Stimulated activated CD8-positive, alpha-beta memory T cell treated with anti-CD3 and anti-CD28 coated beads, Interleukin-4, amount 100 ng/mL, for 1 hour (primary cell): ENCODE data around the gene TMEM135.
"Not testable (repeated sequence)": the region's sequence is repeated elsewhere in the genome, so short reads cannot be mapped to it uniquely, and the experiment has no call there.

ENCODE experiments used
- DNase-seq, 2 donors: peaks; one replicate each; pipeline ENCODE4 v3.0.0-alpha.2; 2020; ENCODE audit warnings: low read depth in 2 of 2, low spot score in 1 of 2

The TMEM135 gene

DNA sequence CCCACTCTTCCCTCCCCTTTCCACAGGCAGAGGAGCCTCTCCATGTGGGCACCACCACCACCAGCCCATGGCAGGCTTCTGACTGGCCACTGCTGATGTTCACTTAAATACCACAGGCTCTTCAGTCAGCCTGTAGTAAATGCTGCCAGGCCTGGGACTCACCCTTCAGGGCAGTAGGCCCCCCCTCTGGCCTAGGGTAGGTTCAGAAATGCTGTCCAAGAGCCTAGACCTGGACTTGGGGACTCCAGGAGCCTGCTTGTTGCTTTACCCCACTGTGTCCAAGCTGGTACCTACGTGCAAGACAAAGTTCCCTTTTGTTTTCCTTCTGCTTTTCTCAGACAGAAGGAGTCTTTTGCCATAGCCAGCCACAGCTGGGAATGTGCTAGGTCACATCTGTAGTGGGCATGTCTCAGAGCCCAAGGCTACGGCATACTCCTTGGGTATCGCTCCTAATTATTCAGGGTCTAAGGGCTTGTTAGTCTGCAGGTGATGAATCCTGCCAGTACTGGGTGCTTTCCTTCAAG is 38.6 kb downstream of the TMEM135 start:
- no peak for DNase-seq

DNA sequence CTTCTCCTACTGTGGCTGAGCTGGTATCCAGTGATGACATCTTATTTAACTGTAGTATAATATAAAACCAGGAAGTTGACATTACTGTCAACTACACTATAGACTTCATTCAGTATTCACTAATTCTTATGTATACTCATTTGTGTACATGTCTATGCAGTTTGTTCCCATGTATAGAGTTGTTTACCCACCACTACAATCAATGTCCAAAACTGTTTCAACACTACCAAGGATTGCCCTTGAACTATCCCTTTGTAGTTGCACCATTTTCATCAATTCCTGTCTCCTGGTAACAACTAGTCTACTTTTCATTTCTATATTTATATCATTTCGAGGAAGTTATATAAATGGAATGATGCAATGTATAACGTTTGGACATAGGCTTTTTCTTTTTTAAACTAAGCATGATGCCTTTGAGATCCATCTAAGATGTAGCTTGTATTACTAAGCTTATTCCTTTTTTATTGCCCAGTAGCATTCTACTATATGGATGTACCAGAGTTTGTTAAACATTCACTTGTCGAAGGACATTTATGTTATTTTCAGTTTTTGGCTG is 39.2 kb downstream of the TMEM135 start:
- no peak for DNase-seq

DNA sequence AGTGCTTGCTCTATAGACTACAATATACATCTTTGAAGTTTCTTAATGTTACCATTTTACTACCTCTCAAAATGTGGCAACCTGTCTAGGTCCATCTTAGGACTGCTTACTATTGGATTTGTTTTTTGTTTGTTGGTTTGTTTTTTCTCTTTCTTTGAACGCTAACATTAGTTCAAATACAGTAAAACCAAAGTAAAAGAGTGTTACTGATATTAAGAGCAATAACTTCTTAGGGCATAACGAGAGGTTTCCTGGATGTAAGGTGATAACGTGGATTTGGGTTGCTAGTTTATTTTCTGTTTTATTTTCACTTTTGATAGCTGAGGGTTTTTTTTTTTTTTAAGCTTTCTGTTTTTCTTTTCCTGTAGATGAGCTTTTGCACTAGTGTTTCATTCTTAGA is 43.6 kb downstream of the TMEM135 start:
- DNase-seq = no peak

DNA sequence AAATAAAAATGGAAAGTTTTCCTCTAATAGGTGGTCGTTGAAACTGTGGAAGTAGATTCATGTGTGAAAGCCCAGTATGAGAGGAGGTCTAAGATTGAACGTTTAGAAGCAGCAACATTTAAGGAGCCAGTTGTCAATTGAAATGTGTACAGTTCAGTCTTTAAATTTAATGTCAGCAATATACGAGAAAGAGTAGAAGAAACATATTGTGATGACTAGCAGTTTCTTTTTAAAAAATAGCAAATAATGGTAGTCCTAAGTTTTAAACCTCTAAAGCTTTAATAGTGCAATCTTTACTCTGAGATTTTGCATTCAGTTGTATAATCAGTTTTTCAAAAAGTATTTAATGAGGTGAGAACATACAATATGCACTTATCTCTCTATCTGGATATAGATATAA is 44.9 kb downstream of the TMEM135 start:
- no peak for DNase-seq

DNA sequence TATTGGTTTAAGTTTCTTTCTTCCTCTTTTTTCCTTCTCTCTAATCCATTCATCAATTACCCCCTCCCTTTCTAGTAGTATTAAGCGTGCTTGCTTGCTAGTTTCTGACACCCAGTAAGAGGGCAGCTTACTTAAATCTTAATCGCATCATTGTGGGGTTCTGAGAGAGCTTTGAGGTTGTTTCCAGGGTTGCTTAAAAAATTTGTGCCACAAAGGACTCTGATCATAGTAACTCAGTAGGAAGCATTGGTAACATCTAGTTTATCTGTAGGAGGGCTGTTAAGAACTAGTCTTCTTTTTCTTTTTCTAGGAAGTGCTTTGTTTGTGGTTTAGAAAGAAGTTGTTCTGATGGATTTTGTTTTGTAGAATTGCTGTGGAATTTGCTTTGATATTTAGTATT is 45.3 kb downstream of the TMEM135 start:
- no peak for DNase-seq

DNA sequence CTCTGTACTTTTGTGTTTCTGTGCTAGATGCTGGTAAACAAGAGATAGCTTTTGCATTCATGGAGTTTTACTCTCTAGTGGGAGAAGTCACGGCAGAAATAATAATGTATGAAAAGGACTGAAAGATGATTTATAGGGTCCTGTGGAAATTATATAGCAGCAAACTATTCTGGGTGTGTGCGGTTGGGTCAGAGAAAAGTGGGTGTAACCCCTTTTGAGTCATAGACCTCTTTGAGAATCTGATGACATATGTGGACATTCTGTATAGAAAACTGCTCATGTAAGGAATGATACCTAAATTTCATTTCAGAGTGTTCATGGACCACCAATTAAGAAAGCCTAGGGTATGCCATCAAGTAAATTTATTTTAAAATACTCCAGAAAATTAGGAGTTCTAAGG is 54.4 kb downstream of the TMEM135 start:
- DNase-seq = no peak

DNA sequence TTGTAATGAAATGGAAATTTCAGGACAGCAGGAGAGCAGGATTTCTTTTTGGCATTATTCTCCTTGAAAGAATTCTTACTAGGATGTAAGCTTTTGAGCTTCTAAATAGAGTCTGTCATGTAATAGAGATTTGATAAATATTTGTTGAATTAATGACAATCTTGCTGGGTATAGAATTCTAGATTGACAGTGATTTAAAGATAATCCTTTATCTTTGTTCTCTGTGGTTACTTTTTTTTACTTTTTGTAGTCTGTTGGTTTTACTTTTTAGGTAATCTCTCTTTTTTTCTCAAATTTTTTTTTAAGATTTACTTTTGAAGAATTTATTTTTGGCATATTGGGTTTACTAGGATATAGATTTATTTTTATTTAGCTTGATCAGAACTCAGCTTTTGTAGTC is 54.8 kb downstream of the TMEM135 start:
- DNase-seq = no peak

DNA sequence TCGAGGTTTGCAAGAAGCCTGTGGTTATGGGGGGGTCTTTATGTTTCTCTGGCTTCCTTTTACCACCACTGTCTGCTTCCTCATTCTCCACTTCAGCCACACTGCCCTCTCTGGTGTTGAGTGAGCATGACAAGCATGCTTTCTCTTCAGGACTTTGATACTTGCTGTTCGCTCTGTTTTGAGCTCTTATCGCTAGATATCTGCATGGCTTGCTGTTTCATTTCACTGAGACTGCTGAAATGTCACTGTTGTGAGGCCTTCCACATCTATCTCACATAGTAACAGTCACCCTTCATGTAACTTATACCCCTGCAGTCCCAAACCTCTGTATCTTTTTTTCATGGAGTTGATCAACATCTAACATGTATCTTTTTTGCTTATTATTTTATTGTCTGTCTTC is 59.8 kb downstream of the TMEM135 start:
- DNase-seq = no peak

DNA sequence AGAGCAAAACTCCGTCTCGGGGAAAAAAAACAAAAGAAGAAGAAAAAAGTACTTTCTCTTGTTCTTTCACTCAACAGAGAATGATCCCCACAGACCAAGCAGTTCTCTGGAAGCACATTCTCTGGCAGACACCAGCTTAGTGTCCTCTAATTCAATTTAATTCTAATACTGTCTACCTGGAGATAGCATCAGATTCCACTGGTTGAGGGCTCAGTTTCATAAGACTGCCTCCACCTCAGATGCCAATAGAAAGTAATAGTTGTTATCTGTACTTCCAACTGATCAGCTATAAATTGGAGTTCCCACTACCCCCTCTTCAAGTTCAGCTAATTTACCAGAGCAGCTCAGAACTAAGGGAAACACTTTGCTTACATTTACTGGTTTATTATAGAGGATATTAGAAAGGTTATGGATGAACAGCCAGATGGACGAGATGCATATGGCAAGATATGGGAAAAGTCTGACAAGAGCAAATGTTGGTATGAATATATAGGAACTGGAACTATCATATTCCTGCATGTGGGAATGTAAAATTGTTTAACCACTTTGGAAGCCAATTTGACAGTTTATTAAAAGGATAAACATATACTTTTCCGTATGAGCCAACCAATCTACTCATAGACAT is 64.3 kb downstream of the TMEM135 start:
- no peak for DNase-seq

DNA sequence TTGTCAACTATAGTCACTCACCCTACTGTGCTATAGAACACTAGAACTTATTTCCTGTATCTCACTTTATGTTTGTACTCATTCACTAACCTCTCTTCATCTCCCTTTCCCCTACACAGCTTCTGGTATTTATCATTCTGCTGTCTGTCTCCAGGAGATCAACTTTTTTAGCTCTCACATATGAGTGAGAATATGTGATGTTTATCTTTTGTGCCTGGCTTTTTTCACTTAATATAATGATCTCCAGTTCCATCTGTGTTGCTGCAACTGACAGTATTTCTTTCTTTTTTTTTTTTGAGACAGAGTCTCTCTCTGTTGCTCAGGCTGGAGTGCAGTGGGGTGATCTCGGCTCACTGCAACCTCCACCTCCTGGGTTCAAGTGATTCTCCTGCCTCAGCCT is 68.1 kb downstream of the TMEM135 start:
- not testable (repeated sequence) for DNase-seq

DNA sequence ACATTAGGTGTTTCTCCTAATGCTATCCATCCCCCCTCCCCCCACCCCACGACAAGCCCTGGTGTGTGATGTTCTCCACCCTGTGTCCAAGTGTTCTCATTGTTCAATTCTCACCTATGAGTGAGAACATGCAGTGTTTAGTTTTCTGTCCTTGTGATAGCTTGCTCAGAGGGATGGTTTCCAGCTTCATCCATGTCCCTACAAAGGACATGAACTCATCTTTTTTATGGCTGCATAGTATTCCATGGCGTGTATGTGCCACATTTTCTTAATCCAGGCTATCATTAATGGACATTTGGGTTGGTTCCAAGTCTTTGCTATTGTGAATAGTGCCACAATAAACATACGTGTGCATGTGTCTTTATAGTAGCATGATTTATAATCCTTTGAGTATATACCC is 69.6 kb downstream of the TMEM135 start:
- not testable (repeated sequence) for DNase-seq

DNA sequence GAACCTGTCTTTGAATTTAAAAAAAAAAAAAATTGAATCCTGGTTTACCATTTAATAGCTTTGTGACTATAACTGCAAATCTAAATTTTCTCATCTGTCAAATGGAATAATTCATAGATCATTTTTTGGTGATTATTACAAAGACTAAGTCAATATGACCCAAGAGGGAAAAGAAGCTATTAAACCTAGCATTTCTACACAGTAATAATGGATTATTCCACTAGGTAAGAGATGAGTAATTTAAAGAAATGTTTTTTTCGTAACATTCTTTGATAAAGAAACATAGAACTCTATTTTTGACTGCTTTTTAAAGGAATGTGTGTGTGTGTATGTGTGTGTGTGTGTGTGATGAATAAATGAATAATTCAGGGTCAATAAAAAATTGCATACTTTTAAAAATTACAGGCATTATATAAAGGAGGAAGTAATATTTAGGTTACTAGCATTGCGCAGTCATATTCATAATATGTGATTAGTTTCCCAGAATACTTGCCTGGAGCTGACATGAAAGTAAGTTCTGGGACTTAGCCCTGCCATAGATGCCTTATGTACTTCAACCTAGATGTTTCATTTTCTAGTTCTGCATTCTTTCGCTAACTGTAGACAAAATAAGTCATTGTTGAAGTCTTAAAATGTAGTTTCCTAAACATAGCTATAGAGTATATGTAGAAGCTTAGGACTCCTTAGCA is 72.9 kb downstream of the TMEM135 start:
- no peak for DNase-seq

DNA sequence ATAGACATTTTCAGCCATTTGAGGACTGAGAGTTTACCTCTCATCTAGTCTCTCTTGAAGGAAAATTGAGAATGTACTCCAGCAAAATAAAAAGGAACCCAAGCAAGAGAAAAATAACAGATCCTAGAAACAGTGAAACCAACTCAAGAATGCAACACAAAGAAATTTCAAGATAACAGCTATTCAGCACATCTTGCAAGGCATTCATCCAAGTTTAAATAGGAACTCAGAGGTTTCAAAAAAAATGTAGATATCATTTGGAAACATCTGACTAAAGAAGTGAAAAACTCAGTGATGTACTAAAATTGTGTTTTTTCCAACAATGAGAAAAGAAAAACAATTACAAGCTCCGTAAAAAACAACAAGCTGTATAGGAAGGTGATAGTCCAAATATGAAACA is 76.4 kb downstream of the TMEM135 start:
- no peak for DNase-seq

DNA sequence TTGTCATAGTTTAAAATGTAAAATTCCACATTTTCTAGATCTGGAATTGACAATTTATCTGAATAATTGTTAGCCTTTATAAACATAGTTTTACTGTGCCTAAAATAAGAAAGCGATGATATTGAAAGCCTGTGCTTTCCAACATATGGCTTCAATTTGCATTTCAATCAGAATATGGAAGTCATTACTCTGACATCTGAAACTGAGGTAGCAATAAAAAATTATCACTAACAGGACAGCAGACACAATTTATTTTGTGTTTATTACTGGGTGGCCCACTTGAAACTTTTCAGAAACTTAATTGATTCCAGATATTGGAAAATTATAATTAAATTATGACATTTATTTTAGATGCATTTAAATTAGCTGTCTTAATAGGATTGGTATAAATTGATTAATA is 78.5 kb downstream of the TMEM135 start:
- no peak for DNase-seq

DNA sequence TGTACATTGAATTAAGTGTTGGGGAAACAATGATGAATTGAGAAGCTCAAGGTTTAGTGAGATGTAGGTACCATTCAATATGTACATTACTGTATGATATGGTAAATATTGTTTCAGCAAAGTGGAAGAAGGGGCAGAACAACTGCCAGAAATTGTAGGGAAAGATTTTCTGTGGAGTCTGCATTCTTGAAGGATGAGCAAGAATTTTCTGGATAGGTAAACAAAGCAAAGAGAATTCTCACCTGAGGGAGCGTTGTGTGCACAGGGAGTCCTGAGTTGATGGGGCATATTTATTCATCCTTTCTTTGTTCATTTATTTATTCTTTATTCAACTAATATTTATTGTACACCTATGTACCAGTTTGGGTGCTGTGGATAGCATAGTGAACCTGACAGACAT is 83.2 kb downstream of the TMEM135 start:
- DNase-seq = no peak

DNA sequence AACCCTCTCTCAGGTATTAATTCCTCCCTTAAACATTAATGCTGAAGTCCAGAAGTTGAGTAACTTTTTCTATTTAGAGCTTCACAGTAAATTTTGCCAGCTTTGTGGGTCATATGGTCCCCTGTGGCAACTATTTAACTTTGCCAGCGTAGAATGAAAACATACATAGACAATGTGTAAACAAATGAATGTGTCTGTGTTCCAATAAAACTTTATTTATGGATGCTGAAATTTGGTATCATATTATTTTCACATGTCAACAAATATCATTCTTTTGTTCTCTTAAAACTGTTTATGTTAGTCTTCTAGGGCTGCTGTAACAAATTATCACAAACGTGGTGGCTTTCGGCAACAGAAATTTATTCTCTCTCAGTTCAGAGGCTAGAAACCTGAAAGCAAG is 85.1 kb downstream of the TMEM135 start:
- DNase-seq = no peak

DNA sequence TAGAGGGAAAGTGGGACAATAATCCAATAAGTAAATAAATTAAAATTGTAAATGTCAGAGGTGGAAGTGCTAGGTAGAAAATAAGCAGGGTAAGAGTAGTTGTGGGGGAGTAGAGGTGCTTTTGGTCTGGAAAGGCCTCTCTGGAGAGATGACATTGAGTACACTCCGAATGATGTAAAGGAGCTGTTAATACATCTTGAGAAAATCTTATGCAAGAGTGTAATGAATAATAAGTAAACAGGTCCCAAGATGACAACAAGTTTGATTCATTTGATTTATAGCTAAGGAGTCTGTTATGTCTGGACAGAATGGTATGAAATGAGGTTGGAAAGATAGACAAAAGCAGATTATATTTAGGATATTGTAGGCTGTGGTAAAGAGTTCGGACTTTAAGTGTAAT is 87.5 kb downstream of the TMEM135 start:
- no peak for DNase-seq

DNA sequence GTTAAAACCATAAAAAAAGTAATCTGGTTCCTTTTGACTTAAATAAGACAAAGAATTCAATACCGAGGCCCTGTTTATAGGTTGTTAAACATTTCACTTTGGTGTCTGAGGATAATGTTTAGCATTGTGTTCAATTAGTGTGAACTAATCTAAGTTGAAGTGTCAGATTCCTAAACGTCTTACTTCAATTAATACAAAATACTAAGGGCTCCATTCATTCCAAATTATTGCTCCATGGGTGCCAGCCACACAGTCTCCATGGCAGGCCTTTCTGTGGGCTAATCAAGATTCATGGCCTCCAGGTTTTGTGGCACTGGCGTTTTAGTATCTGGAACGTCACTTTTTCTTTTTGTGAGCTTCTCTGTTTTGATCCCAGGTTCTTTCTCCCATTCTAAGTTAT is 89.4 kb downstream of the TMEM135 start:
- DNase-seq = no peak

DNA sequence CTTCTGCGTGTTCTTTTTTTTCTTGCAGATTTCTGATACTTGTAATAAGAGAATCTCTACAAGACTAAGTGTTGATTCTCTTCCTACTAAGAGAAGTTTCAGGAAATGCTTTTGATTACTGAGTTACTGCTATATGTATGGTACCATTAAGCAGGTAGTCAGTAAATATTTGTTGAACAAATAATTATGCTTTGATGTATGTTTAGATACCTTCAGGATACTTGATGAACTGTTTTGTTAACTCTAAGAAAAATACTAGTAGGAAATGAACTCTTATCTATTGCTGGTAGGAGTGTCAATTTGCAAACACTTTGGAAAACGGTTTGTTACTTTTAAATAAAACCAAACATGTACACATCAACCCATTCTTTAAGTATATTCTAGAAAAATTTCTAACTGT is 90.6 kb downstream of the TMEM135 start:
- DNase-seq = no peak

DNA sequence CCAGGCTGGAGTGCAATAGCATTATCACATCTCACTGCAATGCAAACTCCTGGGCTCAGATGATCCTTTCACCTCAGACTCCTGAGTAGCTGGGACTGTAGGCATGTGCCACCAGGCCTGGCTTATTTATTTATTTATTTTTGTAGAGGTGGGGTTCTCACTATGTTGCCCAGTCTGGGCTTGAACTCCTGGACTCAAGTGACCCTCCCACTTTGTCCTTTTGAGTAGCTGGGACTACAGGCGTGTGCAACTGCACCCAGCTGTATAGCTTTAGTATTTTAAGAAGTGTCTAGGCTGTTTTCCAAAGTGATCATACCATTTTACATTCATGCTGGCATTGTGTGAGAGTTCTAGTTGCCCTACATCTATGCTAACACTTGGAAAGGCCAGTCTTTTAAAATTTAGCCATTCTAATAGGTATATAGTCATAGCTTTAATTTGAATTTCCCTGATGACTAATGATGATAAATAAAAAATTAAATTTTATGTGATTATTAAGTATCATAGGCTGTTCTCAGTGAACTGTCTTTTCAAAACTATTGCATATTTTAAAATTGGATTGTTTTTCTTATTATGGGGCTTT is 96.9 kb downstream of the TMEM135 start:
- DNase-seq = no peak

DNA sequence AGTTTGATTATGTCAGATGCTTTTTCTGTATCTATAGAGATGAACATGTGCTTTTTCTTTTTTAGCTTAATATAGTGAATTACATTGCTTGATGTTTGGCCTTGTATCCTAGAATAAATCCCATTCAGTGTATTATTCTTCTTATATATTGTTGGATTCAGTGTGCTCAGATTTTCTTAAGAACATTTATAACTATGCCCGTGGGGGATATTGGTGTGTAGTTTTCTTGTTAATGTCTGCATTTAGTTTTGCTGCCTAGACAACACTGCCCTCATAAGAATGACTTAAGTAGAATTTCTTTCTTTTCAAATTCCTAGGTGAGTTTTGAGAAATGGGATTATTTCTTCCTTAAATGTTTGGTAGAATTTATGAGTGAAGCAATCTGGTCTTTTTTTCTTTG is 98.5 kb downstream of the TMEM135 start:
- no peak for DNase-seq

DNA sequence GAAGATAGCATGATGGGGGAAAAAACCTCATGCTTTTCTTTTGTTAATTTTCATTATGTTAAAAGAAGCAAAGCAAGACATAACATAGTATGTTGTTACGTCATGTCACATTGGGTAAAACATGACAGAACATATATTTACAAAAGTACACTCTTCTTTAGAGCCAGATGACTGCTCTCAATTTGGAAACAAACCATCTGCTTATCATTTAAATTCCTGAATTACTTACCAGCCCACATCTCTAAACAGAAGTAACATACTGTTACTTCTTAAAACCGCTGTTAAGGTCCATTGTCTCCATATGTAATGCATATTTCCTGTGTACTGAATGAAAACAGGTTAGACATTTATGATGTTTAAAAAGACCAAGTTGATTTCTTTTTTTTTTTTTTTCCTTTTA is 100.0 kb downstream of the TMEM135 start:
- DNase-seq = no peak
